Stimulated activated naive CD8-positive, alpha-beta T cell treated with anti-CD3 and anti-CD28 coated beads, Interleukin-15, amount 100 ng/mL, for 72 hours (primary cell): ENCODE measurements around the gene KIRREL3.
"Not testable (repeated sequence)": the region's sequence is repeated elsewhere in the genome, so short reads cannot be mapped to it uniquely, and the experiment has no call there.

Experiments used
- ATAC-seq: fragments of 150-1000 bp; cut with Tn5 transposase; 2 replicates; pipeline ENCODE4 v1.10.0; 2021; ENCODE audit warnings: mild to moderate bottlenecking, moderate library complexity
- DNase-seq, 2 donors: peaks; one replicate each; pipeline ENCODE4 v3.0.0; 2021 to 2022
- H3K27ac Mint-ChIP-seq, 2 donors: one replicate each; pipeline ENCODE4 v1.8.0; 2022; ENCODE audit warnings: mild to moderate bottlenecking in 2 of 2, mixed read lengths in 2 of 2, moderate library complexity in 2 of 2
- H3K27me3 Mint-ChIP-seq: one replicate; pipeline ENCODE4 v1.8.0; 2022; ENCODE audit warnings: mixed read lengths
- H3K4me1 Mint-ChIP-seq: one replicate; pipeline ENCODE4 v1.8.0; 2022; ENCODE audit warnings: mild to moderate bottlenecking, mixed read lengths
- H3K4me3 Mint-ChIP-seq, 2 donors: one replicate each; pipeline ENCODE4 v1.8.0; 2022; ENCODE audit warnings: mild to moderate bottlenecking in 2 of 2, mixed read lengths in 2 of 2, moderate library complexity in 1 of 2
- H3K9me3 Mint-ChIP-seq, 2 donors: one replicate each; pipeline ENCODE4 v1.8.0; 2022; ENCODE audit warnings: mixed read lengths in 2 of 2

The KIRREL3 gene

GRCh38 chr11:126391286-126391954, 609.1 kb downstream of the KIRREL3 start:
- Mint-ChIP-seq H3K9me3 (no peaks in the 10 kb centered on the region), H3K27ac (peak overlapping the region in 1 of 2 donors; percentile 51), H3K27me3 (no peaks in the 10 kb centered on the region), H3K4me3 (no peak overlapping the region), H3K4me1 (peaks cover 16% of the 10 kb centered on the region)
- ATAC-seq (no peak), DNase-seq (no peak)

- DNase-seq = no peak
- Mint-ChIP-seq H3K27ac (no peak overlapping the region), H3K27me3 (no peaks in the 10 kb centered on the region)
Observed at GRCh38 chr11:126390272-126390867, 610.2 kb downstream of the KIRREL3 start.

DNA sequence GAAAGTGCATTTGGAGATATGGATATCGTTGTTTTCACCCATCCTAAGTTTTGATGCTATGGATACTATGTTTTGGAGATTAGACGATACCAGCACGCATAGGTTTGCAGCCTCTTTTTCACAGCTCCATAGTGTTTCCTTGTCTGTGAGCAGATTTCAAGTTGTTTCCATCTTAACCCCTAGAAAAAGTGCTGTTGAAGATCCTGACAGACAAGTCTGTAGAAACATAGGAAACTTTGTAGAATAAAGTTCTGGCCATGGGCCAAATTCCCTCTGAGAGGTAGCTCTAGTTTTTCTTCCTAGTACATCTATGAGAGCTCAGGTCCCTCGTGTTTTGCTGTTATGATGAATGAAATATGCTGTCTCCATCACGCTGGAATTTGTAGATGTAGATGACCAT, 612.7 kb downstream of the KIRREL3 start:
- Mint-ChIP-seq H3K27ac (no peak overlapping the region), H3K9me3 (no peaks in the 10 kb centered on the region), H3K4me1 (peaks cover 18% of the 10 kb centered on the region), H3K4me3 (no peak overlapping the region), H3K27me3 (no peaks in the 10 kb centered on the region)
- ATAC-seq (no peak), DNase-seq (no peak)

More at GRCh38 chr11:126390272-126390867, 610.2 kb downstream of the KIRREL3 start:
- no peak overlapping the region for H3K4me3 Mint-ChIP-seq
- ATAC-seq = no peak
- H3K4me1 Mint-ChIP-seq = peaks cover 23% of the 10 kb centered on the region
- H3K9me3 Mint-ChIP-seq = no peaks in the 10 kb centered on the region

DNA sequence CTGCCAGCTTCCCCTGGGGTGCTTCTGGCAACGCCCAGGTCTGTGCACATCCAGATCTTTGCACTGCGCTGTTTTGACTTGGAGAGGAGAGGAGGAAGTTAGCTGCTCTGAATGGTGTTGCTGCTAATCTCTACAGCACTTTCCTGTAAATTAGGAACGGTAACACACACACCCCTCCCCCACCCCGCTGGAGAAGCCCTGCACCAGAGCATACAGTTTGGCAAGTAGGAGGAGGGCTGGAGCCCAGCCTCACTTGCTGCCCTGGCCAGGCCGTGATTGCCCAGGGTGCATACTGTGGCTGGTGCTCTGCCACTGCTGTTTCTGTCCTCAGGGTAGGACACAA, 613.9 kb downstream of the KIRREL3 start:
- not testable (repeated sequence) for ATAC-seq, H3K4me3 Mint-ChIP-seq, DNase-seq, H3K27ac Mint-ChIP-seq, H3K9me3 Mint-ChIP-seq, H3K27me3 Mint-ChIP-seq
- peaks cover 12% of the 10 kb centered on the region for H3K4me1 Mint-ChIP-seq

DNA sequence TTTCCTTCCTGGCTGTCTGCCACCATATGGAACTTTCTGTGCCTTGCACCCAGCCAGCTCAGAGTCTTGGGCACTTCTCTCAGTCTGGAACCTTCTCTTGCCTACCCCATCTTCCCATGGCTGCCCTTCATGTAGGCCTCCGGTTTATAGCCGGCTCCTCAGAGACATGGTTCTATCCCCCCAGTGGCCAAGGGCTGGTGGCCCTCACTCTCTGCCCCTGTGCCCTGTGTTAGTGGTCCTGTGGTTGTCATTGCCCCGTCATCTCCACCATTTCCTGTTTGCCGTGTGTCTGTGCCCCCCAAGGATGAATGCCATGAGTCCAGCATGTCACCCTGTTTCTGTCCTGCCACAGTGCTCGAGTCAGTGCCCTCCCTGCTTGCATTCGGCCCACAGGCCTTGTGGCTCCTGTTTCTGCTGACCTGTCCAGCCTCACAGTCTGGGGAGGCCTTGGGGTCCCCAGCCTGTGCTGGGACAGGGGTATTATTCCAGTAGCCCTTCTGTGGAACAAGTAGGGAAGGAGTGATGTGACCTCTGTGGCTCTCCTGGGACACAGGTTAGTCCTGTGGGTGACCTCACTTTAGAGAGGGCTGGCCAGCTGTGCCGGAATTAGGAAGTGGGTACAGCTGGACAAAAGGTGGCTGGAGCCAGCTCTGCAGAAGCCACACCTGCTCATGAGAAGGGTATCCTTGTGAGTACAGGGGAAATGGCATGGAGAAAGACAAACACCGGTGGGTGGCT, 614.4 kb downstream of the KIRREL3 start:
- H3K27me3 Mint-ChIP-seq = no peaks in the 10 kb centered on the region
- H3K4me1 Mint-ChIP-seq = peaks cover 12% of the 10 kb centered on the region
- DNase-seq = no peak
- H3K27ac Mint-ChIP-seq = no peak overlapping the region
- no peak overlapping the region for H3K4me3 Mint-ChIP-seq
- H3K9me3 Mint-ChIP-seq = no peaks in the 10 kb centered on the region
- no peak for ATAC-seq

DNA sequence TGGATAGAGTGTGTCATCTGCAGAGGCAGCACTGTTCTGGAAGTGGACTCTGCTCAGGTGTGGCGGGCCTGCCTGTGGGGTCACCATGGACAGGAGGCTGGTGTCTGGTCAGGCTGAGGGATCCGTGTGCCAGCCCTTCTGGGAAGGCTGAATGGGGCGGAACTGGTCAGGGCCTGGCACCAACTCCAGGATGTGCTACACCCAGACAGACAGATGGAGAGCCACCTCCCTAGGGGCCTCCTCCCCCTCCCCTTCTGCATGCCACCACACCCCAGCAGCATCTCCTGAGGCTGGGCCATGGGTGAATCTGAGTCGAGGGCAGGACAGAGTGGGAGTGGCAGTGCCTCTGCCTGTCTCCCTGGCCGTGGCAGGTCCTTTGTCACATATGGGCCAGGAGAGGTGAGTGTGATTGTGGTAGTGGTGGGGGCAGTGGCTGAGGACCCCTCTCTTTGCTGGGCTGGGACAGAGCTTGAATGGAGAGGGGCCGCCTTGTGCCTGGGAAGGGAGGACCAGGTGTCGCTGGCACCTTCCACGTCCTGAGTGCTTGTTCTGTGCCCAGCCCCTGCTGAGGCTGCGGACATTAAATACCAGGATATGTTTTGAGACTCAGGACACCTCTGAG, 616.0 kb downstream of the KIRREL3 start:
- Mint-ChIP-seq H3K4me3 (no peak overlapping the region), H3K27me3 (no peaks in the 10 kb centered on the region), H3K9me3 (no peaks in the 10 kb centered on the region), H3K4me1 (peaks cover 12% of the 10 kb centered on the region), H3K27ac (peak overlapping the region in 1 of 2 donors; percentile 33)
- no peak for DNase-seq
- peak; percentile 27 for ATAC-seq

DNA sequence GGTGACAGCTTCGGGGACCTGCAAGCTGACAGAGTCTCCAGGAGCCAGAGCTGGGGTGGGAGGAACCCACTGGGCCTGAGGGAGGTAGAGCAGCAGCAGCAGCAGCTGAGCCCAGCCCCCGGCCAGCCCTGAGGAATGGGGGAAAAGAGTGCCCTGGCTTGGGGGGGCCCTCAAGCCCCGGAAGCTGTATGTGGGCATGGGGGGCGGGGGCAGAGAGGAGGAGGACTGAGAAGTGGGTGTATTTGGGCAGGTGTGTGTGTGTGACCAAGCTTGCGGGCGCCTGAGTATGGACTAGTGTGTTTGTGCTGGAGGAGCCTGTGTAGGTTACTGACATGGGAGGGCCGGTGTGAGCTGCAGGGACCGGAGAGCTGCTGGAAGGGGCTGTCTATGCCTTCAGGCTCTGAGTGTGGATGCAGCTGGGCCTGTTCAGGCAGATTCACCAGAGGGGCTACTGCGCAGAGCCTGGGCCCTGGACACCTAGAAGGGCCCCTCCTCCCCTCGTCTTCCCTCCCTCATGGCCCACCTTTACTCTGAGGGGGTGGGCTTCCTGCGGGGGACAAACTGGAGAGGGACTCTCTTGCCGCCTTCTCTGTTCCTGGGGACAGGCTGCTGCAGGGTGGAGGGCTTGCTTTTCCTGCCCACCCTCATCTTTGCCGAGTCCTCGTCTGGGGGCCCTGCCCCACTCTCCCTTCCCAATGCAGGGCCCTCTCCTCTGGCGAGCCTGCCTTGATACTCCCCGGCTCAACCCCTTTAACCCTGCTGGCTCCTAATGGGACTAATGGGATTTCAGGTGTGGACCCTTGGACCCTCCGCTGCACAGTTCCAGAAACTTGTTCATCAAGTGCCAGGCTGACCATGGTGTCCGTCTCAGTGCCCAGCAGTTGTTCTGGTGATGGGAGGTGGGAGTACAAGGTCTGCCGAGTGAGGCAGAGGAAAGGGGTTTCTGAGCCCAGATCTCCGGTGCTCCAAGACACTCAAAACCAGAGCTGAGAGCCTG, 616.9 kb downstream of the KIRREL3 start:
- ATAC-seq (peak; percentile 28), DNase-seq (no peak)
- peaks cover 12% of the 10 kb centered on the region for H3K4me1 Mint-ChIP-seq
- H3K9me3 Mint-ChIP-seq = no peaks in the 10 kb centered on the region
- no peak overlapping the region for H3K27ac Mint-ChIP-seq
- no peaks in the 10 kb centered on the region for H3K27me3 Mint-ChIP-seq
- no peak overlapping the region for H3K4me3 Mint-ChIP-seq

DNA sequence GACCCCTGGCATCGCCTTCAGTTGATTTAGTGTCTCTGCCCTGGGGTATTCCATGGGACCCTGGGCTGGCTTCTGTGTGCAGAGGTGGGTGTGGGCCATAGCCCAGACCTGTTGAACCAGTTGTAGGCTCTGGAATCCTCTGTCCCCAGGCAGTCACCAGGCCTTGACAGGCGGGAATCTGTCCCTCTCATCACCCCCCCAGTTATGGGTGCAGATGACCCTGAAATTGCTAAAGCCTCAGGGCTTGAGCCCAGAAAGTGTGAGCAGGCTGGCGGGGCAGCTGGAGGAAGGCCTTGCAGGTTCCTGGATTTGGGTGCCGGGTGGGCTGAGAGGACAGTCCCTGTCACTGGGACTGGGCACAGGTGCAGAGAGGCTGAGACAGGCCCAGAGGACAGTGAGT, 617.9 kb downstream of the KIRREL3 start:
- not testable (repeated sequence) for H3K27ac Mint-ChIP-seq, H3K9me3 Mint-ChIP-seq, H3K4me3 Mint-ChIP-seq, H3K27me3 Mint-ChIP-seq, DNase-seq
- peak; percentile 24 for ATAC-seq
- peaks cover 12% of the 10 kb centered on the region for H3K4me1 Mint-ChIP-seq

GRCh38 chr11:126381960-126382359, 618.6 kb downstream of the KIRREL3 start:
- H3K4me3 Mint-ChIP-seq, H3K27me3 Mint-ChIP-seq, H3K27ac Mint-ChIP-seq, ATAC-seq, DNase-seq, H3K9me3 Mint-ChIP-seq: not testable (repeated sequence)
- peaks cover 12% of the 10 kb centered on the region for H3K4me1 Mint-ChIP-seq

DNA sequence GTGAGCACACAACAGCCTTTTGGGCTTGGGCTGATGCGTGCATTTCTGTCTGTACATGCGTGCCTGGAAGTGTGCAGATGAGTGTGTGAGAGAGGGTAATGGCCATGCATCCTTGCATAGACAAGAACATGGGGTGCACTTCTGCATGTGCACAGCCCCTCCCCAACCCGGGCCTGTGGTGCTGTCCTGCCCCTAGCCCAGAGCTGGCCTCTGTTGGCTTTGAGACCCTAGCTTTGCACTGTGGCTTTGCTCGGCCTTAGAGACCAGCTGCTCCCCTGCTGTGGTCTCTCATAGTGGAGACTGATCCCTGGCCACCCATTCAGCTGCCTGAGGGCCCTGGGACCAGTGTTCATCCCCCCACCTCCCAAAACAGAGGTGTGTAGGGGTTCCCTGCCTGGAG, 619.7 kb downstream of the KIRREL3 start:
- Mint-ChIP-seq H3K27me3 (no peaks in the 10 kb centered on the region), H3K9me3 (no peaks in the 10 kb centered on the region), H3K4me1 (peaks cover 2% of the 10 kb centered on the region), H3K27ac (peak overlapping the region in 1 of 2 donors; percentile 85), H3K4me3 (no peak overlapping the region)
- ATAC-seq = no peak
- no peak for DNase-seq

- Mint-ChIP-seq H3K9me3 (no peaks in the 10 kb centered on the region), H3K27me3 (no peaks in the 10 kb centered on the region), H3K27ac (no peak overlapping the region), H3K4me3 (no peak overlapping the region), H3K4me1 (no peaks in the 10 kb centered on the region)
- ATAC-seq (no peak), DNase-seq (no peak)
Observed at GRCh38 chr11:126378763-126379162, 621.8 kb downstream of the KIRREL3 start.

DNA sequence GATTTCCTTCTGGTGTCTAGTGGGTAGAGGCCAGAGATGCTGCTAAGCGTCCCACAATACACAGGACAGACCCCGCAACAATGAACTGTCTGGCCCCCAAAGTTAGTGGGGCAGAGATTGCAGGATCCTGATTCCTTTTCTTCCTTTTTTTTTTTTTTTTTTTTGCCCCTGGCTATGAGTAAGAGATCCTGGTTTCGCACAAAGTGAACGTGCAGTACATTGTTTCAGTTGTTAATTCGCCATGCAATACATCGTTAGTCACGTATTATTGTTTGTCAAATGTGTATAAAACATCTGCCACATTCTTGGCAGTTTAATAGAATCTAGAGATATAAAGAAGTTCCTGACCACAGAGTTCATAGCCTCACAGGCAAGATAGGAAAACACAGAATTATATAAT, 624.8 kb downstream of the KIRREL3 start:
- Mint-ChIP-seq H3K4me1 (no peaks in the 10 kb centered on the region), H3K27ac (no peak overlapping the region), H3K9me3 (no peaks in the 10 kb centered on the region), H3K4me3 (no peak overlapping the region), H3K27me3 (no peaks in the 10 kb centered on the region)
- ATAC-seq = no peak
- no peak for DNase-seq

DNA sequence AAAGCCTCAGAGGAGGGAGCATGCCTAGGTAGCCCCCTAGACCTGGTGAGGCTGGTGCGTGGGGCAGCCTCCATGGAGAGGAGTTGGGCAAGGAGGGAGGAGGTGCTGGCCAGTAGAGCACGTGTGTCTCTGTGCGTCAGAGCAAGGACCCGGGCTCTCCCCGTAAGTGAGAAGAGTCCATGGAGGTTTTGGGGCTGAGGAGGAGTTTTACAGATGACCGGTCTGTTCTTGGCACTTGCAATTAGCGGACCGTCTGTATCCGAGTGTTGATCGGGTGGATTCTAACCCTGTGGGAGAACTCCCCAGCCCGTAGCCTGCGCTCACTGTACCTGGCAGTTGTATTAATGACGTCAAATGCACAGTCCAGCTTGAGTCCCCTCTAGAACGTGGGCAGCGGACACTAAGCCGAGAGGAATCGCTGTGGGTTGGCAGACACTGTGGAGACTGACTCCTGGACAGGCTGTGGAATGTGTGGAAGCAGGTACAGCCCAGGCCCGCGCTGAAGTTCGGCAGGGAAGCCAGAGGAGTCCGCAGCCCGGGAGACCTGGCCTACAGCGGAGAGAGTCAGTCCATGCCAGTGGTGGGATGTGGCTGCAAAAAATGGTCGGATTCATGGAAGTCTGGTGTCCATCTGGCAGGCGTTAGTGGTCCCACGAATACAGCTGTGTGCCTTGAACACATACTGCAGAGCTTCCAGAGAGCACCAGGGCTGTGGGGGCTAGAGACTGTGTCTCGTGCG, 625.8 kb downstream of the KIRREL3 start:
- H3K27me3 Mint-ChIP-seq, ATAC-seq, H3K9me3 Mint-ChIP-seq, H3K27ac Mint-ChIP-seq, H3K4me1 Mint-ChIP-seq, DNase-seq, H3K4me3 Mint-ChIP-seq: not testable (repeated sequence)

DNA sequence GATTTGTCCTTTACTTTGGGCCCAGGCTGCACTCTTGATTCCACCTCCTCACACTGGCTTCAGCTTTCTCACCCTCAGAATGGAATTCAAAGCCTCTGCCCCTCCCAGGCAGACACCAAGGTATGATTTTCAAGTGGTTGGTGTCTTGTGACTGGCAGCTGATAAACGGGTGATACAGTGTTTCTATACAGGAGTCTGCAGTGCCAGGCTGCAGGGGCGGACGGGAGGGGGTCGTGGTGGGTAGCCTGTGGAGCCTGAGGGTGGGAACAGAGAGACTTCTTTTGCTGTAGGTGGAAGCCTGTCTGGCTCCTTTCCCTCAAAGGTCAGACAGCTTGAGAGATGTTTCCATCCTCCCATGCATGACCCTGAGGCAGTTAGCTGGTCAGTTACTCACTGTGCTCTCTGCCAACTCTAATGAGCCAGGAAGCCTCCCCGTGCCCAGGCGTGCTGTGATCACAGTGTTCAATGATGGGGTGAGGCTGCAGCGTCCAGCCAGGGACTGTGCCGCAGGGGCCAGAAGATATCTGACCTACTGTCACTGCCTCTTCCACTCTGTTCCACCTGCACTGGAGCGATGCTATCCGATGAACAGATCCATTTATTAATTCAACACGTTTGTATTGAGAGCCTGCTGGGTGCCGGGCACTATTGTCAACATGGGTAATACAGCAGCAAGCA, 627.0 kb downstream of the KIRREL3 start:
- not testable (repeated sequence) for DNase-seq, H3K4me3 Mint-ChIP-seq, H3K27me3 Mint-ChIP-seq, H3K27ac Mint-ChIP-seq, ATAC-seq, H3K4me1 Mint-ChIP-seq, H3K9me3 Mint-ChIP-seq
